ENCODE data around the gene AHDC1.
"Not testable (repeated sequence)": the region's sequence is repeated elsewhere in the genome, so short reads cannot be mapped to it uniquely, and the experiment has no call there.

The AHDC1 gene, protein sequence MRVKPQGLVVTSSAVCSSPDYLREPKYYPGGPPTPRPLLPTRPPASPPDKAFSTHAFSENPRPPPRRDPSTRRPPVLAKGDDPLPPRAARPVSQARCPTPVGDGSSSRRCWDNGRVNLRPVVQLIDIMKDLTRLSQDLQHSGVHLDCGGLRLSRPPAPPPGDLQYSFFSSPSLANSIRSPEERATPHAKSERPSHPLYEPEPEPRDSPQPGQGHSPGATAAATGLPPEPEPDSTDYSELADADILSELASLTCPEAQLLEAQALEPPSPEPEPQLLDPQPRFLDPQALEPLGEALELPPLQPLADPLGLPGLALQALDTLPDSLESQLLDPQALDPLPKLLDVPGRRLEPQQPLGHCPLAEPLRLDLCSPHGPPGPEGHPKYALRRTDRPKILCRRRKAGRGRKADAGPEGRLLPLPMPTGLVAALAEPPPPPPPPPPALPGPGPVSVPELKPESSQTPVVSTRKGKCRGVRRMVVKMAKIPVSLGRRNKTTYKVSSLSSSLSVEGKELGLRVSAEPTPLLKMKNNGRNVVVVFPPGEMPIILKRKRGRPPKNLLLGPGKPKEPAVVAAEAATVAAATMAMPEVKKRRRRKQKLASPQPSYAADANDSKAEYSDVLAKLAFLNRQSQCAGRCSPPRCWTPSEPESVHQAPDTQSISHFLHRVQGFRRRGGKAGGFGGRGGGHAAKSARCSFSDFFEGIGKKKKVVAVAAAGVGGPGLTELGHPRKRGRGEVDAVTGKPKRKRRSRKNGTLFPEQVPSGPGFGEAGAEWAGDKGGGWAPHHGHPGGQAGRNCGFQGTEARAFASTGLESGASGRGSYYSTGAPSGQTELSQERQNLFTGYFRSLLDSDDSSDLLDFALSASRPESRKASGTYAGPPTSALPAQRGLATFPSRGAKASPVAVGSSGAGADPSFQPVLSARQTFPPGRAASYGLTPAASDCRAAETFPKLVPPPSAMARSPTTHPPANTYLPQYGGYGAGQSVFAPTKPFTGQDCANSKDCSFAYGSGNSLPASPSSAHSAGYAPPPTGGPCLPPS (N-terminal part only)

GRCh38 chr1:27603681-27604578, at the start of gene AHDC1:
Gene AHDC1 (minus strand): TSS chr1:27604144. CDS start chr1:27552115, 52,029 bp downstream.
- peak; percentile 64 for DNase-seq (ENCODE audit: low spot score)

DNA sequence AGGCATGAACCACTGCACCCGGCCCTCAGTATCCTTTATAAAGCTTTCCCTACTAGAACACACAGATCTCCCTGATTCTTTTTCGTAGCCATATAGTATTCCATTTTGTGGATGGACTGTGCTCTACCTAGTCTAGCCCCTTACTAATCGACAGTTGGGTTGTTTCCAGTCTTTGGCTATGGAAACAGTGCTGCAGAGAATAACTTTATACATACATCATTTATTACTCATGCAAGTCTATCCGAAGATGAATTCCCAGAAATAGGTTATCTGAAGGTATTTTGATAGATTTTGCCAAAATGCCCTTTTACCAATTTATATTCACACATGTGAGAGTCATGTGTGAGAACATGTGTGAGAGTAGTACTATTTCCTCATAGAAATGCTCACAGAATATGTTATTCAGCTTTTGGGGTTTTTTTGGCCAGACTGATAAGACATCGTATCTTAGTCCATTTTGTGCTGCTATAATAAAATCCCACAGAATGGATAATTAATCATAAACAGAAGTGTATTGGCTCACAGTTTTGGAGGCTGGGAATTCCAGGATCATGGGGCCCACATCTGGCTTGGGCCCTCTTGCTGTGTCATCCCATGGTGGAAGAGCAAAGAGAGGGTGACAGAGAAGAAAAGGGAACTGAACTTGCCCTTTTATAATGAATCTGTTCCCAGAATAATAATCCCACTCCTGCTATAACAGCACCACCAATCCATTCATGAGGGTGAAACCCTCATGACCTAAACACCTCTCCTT, 48.3 kb upstream of the AHDC1 start:
- no peak for DNase-seq (ENCODE audit: low spot score)

- DNase-seq (ENCODE audit: low spot score): no peak
These were observed 46.7 kb upstream of the AHDC1 start for GRCh38 chr1:27650539-27651175.

- no peak for DNase-seq (ENCODE audit: low spot score)
These were observed 46.2 kb upstream of the AHDC1 start for GRCh38 chr1:27650171-27650538.

GRCh38 chr1:27649306-27649635, 45.3 kb upstream of the AHDC1 start:
- no peak for DNase-seq (ENCODE audit: low spot score)

GRCh38 chr1:27648602-27649305, 44.8 kb upstream of the AHDC1 start:
- no peak for DNase-seq (ENCODE audit: low spot score)

GRCh38 chr1:27647328-27647727, 43.4 kb upstream of the AHDC1 start:
- DNase-seq (ENCODE audit: low spot score): no peak

GRCh38 chr1:27646676-27647075, 42.7 kb upstream of the AHDC1 start:
- DNase-seq (ENCODE audit: low spot score): no peak

- no peak for DNase-seq (ENCODE audit: low spot score)
These were observed 41.1 kb upstream of the AHDC1 start for GRCh38 chr1:27645071-27645415.

DNA sequence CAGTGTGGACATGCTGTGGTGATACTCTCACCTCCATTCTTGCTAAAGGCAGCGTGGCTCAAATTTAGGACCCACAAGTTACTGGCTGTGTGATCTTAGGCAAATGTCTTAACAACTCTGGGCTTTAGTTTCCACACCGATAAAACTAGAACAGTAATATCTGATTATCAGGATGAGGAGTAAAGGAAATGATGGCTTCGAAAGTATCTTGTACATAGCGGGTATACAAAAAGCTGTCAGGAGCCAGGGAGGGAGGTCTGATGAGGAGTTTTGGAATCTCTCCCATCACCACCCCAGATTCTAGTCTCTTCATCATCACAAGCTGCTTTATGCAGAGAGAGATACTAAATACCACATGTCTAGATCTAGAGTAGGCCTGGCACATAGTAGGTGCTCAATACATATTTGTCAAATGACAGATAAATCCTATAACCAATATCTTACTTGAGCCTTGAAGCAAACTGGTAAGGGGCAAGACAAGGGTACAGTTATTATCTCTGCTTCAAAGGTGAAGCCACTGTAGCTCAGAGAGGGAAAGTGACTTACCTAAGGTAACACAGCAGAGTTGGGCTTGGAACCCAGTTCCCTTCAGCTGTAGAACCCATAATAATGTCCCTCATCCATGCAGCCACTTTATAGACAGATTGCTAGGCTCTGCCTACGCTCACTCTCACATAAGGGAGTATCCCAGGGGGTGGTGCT, 40.6 kb upstream of the AHDC1 start:
- no peak for DNase-seq (ENCODE audit: low spot score)

GRCh38 chr1:27643600-27644368, 39.8 kb upstream of the AHDC1 start:
- peak; percentile 47 for DNase-seq (ENCODE audit: low spot score)

- not testable (repeated sequence) for DNase-seq (ENCODE audit: low spot score)
These were observed 36.6 kb upstream of the AHDC1 start for GRCh38 chr1:27640514-27640913.

DNA sequence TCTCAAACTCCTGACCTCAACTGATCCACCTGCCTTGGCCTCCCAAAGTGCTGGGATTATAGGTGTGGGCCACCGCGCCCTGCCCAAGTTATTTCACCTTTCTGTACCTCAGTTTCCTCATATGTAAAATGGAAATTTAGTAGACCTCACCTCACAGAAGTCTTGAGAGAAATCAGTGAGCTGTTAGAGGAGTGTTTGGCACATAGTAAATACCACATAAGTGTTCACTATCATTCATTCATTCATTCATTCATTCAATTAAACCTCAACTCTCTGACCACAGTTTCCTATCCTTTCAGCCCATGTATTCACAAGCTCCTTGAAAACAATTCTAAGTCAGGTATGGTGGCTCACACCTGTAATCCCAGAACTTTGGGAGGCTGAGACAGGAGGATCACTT, 34.9 kb upstream of the AHDC1 start:
- DNase-seq (ENCODE audit: low spot score): no peak

DNA sequence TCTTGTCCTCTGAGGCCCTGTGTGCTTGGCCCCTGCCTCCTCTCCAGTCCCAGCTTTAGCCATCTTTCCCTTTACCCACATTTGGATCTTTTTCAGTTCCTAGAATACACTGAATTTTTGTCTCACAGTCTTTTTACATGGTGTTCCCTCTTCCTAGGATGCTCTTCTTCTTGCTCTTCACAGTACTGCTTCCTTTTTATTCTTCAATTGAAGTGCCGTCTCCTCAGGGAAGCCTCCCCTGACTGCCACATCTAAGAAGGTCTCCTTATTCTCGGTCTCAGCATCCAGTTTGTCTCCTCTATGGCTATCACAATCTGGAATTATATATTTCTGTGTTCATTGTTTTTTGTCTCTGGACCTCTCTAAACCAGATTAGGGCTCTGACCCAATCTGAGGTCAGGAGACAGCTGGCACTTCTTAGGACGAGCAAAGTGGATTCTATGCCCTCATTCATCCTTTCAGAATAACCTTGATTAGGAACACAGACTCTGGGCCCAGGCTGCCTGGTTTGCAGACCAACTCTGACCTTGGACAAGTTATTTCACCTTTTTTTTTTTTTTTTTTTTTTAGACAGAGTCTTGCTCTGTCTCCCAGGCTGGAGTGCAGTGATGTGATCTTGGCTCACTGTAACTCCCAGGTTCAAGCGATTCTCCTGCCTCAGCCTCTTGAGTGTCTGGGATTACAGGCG, 34.2 kb upstream of the AHDC1 start:
- no peak for DNase-seq (ENCODE audit: low spot score)

GRCh38 chr1:27635396-27636142, 31.6 kb upstream of the AHDC1 start:
- no peak for DNase-seq (ENCODE audit: low spot score)

GRCh38 chr1:27634985-27635367, 31.0 kb upstream of the AHDC1 start, which contains the start of gene FGR:
Gene FGR (minus strand): TSS chr1:27635185. CDS start chr1:27623916, 11,269 bp downstream.
- no peak for DNase-seq (ENCODE audit: low spot score)
